Tongue (tissue), 3 donors: Measurements from ENCODE around the gene SUGP1. TPM values are rescaled to one million over a fixed set of nuclear protein-coding genes. Genes with fewer than 3 reads are reported as not detected.

Experiments used
- DNase-seq: peaks from one replicate; pipeline ENCODE4 v3.0.0-alpha.2; 2015
- small RNA-seq: library from RNA; depleted of rRNA; stranded (forward); fragments of <200 nt; gene quantifications from one replicate; pipeline ENCODE3, GENCODE V24; 2014; ENCODE audit warnings: low replicate concordance
- total RNA-seq: library from RNA; depleted of rRNA; stranded (reverse); fragments of >200 nt; gene quantifications from one replicate; pipeline ENCODE4 v1.2.3, GENCODE V29; 2014

SUGP1 gene
- total RNA-seq, 1 donor from 2014 or later: 16.5 TPM

DNA sequence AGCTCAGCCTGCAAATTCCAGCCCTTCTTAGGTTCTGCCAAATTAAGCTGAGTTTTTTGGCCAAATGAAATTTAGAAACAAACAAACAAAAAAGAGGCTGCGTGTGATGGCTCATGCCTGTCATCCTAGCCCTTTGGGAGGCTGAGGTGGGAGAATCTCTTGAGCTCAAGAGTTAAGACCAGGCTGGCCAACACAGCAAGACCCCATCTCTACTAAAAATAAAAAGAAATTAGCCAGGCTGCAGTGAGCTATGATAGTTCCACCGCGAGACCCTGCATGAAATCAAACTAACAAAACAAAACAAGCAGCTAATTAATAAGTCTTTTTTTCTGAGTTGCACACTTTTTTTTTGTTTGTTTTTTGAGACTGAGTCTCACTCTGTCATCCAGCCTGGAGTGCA lies 90.6 kb downstream of the SUGP1 start:
- DNase-seq: no peak

GRCh38 chr19:19227217-19227616 lies 93.1 kb downstream of the SUGP1 start:
- no peak for DNase-seq

DNA sequence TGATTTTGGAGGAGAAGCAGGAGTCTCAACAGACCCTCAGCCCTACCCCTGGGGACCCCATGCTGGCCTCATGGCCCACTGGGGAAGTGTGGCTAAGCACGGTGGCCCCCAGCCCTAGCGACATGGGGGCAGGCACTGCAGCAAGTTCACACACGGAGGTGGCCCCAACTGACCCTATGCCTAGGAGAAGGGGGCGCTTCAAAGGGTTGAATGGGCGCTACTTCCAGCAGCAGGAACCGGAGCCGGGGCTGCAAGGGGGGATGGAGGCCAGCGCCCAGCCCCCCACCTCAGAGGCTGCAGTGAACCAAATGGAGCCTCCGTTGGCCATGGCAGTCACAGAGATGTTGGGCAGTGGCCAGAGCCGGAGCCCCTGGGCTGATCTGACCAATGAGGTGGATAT lies 93.6 kb downstream of the SUGP1 start:
- DNase-seq: no peak

DNA sequence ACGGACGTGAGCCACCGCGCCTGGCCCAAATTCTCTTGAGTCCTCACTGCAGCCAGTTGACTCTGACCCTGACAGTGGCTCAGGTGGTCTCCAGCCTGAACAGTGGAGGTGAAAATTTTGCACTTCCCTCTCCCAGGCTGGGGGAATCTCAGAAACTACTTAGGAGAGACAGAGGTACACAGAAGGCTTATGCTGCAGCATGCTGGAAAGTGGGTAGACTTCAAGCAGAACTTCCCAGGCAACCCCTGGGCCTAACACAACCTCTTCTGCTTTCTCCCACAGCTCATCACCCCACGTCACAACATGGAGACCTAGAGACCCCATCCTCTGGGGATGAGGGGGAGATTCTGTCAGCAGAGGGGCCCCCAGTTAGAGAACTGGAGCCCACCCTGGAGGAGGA lies 94.1 kb downstream of the SUGP1 start:
- no peak for DNase-seq

Small RNAs within 50 kb of the gene (small RNA-seq; reads per million reads assigned to genes)
- not detected for gene RNU6-1028P

Other genes with a start within 250 kb of the SUGP1 start
- 18.1 TPM for gene TMEM161A, start 182.0 kb downstream of the SUGP1 start, total RNA-seq
- gene MEF2B, start 150.2 kb downstream of the SUGP1 start, total RNA-seq: not detected
- 8.5 TPM for gene BORCS8, start 128.4 kb downstream of the SUGP1 start, total RNA-seq
- 24.0 TPM for gene RFXANK, start 128.3 kb downstream of the SUGP1 start, total RNA-seq
- gene NR2C2AP, start 117.1 kb downstream of the SUGP1 start, total RNA-seq: 6.8 TPM
- gene NCAN, start 108.6 kb downstream of the SUGP1 start, total RNA-seq: under 0.01 TPM
- gene TM6SF2, start 47.2 kb downstream of the SUGP1 start, total RNA-seq: 1.5 TPM
- 59.6 TPM for gene MAU2, start 320 bp upstream of the SUGP1 start, total RNA-seq
- gene GATAD2A, start 85.2 kb upstream of the SUGP1 start, total RNA-seq: 24.0 TPM
- 1.7 TPM for gene TSSK6, start 195.0 kb upstream of the SUGP1 start, total RNA-seq
- 94.5 TPM for gene NDUFA13, start 195.7 kb upstream of the SUGP1 start, total RNA-seq
- 0.62 TPM for gene YJEFN3, start 208.4 kb upstream of the SUGP1 start, total RNA-seq
- gene CILP2, start 217.8 kb upstream of the SUGP1 start, total RNA-seq: 5.5 TPM